GM18870 (cell line): ENCODE data around the gene NSRP1.
"Not testable (repeated sequence)": the region's sequence is repeated elsewhere in the genome, so short reads cannot be mapped to it uniquely, and the experiment has no call there.

Experiments
- ATAC-seq: cut with Tn5 transposase; IDR thresholded peaks from one replicate; pipeline ENCODE4 v1.9.1; 2021; ENCODE audit warnings: moderate library complexity; ENCODE audit not compliant: unreplicated experiment

The NSRP1 gene

DNA sequence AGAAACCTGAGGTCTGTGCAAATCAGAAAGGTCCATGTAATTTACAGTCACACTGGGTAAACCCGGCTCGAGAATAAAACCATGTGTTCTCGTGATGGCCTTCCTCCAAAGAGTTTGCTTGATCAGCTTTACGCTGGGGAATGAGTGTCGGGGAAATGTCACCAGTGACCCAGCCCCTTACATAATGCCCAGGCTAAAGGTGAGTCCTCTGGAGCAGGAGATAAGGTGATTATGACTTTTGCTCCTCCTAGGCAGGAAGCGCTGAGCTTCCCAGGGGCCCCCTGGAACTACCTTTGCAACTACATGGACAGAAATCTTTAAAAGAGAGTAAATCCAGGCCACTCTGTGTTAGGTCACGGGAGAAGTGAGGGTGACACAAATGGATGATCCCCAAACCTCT is 103.2 kb downstream of the NSRP1 start:
- ATAC-seq: no peak

DNA sequence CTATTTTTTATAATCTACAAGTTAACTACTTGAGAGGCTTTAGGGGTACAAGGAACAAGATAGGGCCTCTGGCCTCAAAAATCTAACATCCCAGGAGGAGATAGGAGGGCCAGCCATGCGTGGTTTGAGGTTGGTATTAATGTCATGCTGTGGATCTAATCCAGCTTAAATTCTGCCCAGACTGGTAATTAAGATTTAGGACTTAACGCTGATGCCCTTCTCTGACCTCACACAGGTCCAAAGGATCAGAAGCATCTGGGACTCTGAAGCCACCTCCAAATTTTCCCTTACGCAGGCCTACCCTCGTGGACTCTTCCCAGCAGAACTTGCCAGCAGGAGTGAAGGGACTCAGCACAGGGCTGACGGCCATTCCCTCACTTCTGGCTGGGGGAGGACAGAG is 103.8 kb downstream of the NSRP1 start:
- no peak for ATAC-seq

DNA sequence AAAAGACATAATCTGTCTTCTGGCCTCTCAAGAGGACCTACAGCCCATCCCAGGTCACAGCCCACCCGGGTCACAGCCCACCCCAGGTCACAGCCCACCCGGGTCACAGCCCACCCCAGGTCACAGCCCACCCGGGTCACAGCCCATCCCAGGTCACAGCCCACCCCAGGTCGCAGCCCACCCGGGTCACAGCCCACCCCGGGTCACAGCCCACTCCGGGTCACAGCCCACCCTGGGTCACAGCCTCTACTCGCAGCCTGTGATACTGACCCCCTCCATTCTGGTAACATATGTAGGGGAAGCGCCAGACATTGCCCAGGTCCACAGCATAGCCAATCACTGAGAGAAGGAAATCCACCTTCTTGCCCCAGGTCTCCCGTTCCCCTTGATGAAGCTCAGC is 104.7 kb downstream of the NSRP1 start:
- ATAC-seq: no peak

DNA sequence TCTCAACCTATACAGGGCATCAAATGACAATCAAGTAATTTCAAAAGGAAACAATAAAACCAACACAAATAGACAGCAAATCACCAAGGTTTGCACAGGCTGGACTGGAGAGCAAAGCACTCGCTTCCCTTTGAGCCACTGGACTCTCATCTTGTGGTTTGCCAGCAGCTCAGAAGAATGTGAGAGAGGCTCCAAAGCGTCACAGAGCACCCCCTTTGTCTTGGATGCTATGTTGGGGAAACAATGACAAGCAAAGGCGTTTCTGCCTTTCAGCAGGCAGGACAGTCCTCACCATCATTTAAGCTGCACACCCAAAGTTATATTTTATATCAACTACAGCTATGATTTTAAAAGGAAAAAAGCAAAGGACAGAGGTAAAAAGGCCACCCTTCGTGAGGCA is 105.6 kb downstream of the NSRP1 start:
- no peak for ATAC-seq

DNA sequence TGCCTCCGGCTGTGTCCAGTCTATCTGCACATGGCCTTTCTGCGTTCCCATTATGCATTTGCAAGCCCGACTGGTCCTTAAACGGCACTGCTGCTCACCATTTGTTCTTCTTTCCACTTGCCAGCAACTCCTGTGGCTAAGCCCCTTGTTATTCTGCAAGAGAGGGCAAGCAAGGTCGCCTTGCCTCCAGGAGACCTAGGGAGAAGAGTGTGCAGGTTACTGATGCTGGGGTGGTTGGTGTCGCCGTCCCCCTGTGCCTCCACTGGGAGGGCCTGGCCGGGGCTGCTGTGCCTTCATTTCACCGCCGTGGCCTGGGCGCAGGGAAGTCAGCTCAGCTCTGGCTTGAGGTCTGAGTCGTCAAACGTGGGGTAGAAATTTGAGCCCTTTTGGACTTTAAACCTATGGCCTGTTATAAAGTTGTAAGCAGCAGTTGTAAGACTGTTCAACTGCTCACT is 106.1 kb downstream of the NSRP1 start:
- no peak for ATAC-seq

DNA sequence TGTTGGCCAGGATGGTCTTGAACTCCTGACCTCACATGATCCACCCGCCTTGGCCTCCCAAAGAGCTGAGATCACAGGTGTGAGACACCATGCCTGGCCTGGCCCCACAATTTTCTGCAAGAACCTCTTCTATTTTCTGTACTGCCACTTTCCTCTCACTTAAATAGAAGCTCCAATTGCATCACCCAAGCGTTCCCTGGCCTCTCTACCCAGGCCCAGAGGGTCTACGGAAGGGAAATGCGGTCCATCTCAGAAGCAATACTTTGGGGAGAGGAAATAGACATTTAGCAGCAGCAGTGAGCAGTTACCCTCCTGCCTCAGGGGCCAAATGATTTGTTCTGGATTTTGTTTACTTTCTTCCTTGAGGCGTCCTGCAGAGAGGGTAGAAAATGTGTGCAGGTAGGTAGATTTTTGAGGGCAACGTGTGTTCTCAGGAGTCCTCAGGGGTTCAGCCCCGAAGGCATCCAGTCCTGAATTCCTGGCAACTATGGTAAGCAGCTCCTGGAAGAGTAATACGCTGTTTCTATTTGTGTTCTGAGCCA is 107.9 kb downstream of the NSRP1 start:
- no peak for ATAC-seq

DNA sequence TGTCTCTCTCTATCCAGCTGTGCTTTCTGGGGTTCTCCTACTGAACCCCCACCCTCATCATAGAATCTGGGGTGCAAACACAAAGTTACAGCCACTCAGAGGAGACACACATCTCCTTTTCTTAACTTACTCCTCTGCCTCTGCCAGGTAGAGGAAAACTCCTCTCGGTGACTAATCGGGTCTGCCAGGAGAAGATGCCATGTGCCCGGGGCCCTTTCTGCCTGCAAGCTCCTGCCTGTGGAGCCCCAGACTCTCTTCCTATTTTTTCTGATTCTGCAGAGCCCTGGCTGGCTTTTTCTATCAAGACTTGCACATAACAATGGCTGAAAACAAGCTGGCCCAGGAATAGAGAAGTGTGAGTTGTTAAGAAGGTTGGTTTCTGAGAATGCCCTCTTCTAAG is 108.5 kb downstream of the NSRP1 start:
- ATAC-seq: no peak

DNA sequence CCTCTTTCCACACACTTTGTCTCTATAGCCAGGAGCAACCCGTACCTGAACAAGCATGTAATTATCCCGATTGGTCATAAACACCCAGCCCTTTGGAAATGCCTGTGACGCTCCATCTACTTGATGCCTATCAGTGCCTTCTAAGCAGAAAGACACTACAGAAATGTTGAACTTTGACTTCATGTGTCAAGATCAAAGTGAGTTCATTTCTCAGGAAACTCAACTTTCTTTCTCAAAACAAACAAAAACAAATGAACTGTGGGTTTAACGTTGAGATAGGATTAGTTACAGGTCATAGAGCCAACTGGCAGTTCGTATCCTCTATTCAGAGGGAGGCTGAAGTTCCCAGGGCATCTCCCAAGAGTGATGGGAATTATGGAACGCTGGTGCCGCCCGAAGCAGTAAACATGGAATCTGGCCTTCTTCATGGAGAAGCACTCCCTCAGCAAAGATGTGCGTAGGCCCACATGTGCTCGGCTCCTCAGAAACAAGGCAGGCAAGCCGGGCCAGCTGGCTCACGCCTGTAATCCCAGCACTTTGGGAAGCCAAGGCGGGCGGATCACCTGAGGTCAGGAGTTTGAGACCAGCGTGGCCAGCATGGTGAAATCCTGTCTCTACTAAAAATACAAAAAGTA is 109.4 kb downstream of the NSRP1 start:
- ATAC-seq: no peak

DNA sequence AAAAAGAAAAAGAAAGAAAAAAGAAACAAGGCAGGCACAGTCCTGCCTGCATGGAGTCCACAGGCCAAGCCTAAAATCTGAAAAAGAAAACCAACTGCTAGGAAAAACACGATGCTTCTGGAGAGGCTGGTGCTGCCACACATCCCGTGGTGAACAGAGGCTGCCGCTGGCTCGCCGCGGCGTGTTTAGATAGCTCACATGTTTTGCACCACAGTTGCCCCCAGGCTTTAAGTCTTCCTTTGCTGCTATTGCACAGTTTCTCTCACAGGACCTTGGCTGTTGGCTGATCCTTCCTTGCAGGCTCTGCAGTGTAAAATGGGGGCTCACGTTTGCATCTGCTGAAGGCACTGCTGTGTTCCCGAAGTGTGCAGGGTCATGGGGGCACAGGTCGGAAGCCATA is 110.3 kb downstream of the NSRP1 start:
- no peak for ATAC-seq

DNA sequence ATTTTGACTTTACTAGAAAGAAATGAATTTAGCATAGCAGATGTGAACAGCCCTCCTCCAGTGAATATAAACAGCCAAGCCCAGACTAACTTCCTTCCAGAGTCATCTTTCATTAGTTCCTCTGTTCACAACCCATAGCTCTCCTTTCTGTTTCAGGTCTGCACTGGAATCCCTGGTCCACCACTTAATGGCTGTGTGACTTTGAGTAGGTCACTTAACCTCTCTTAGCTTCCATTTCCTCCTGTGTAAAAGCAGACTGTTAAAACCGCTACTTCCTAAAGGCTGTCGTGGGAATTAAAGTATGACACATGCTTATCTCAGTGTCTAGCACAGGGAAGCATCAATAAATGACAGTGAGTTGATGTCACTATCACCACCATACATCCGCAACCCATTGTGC is 111.4 kb downstream of the NSRP1 start:
- ATAC-seq: no peak

DNA sequence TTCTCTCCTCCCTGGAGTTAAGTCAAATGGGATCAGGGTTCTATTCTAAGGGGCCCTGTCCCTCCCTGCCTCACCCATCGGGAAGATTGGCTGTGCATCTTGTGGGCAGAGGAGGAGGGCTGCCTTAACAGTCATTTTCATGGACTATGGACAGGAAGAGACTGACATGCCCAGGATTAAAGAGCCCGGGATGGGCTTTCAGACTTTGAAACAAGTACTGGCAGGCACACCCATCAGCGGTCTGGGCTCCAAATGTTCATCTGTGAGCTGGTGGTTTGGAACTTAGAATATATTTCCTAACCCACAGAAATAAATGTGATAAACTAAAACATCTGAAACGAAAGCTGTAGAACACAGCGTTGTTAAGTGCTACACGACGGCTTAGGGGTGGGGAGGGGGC is 112.4 kb downstream of the NSRP1 start:
- no peak for ATAC-seq

DNA sequence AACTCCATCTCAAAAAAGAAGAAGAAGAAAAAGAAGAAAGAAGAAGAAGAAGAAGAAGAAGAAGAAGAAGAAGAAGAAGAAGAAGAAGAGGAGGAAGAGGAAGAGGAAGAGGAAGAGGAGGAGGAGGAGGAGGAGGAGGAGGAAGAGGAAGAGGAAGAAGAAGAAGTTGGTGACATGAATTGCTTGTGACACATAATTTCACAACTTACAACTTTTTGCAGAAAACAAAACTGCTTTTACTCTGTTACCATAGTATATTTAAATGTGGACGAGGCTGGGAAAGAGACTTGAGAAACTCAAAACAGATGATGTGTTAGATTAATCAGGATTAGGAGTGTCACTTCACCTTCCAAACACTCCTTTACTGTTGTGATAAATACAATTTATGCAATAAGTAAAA is 113.4 kb downstream of the NSRP1 start:
- ATAC-seq: not testable (repeated sequence)

DNA sequence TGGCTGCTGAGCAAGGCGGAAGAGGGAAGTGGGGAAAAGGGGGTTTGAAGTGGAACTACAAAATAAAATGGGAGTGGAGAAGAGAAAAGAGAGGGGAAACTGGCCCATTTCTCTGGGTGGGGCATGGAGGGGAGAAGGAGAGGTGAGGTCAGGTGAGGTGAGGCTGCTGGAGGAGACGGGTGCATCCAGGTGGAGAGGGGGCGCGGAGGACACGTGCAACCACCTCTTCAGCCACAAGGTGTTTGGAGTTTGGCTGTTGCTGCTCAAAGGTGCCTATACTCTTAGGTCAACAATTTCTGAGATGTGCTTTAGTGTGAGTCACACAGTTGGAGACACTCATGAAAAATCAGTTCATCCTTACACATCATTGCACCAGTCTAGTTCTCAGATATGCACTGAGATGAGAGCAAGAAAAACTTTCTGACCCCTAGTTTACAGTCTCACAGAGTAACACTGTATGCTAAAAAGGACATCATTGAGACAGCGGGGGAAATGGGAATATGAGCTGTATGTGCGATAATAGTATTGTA is 114.0 kb downstream of the NSRP1 start:
- no peak for ATAC-seq

DNA sequence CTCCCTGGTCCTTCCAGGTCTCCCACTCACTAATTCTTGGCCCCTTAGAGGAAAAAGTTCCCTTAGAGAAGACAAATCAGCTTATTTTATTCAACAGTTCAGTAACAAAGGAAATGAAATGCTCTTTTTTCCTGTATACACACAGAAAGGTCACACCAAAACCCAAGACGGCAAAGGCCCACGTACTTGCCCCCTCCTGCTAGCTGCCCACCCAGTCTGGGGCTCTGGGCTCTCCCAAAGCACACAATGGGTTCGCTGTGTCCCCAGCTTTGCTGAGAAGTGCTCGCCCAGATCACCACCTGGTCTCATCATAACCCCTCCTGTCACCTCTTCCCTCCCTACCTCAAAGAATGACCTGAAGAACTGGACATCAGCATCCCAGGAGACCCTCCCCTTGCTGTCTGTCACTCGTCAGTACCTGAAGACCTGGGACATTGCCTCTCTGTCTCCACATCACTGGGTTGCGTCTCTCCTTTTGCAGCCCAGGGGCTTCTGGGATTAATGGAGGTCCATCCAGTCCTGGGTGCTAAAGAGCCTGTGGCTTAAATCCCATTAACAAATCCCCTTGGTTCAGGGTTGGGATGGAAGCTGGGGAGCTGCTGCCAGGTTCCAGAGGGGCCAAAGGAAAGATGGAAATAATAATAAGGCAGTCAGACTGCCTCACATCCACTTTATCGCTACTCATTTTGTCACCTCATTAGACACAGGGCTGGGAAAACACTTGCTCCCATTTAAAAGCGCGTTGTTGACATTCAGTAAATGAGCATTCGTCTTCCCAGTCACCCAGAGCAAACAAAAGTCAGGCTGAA is 115.6 kb downstream of the NSRP1 start:
- no peak for ATAC-seq

DNA sequence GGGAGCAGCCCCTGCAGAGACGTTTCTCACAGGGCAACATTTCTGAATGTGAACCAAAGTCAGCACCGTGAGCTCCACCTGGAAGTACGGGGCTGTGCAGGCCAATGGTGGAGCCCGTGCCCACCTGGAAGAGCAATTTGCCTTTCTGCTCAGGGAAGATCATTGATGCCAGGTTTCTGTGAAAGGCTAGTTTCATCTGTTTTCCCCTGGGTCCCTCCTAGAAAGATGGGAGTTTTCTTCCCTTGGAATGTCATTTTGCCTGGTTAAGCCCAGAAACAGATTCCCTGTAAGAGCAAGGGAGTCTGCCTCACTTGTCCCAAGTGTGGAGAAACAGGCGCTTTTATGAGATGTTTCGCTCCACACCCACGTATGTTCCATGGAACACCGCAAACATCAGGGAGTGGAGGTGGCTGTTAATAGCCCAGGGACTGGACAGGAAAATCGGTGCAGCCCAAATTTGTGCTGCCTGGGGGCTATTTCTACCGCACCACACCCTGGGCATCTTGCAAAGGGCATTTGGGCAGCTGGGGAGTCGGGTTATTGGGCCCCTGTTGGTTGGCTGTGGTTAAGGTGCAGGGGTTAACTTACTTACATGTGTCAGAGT is 116.3 kb downstream of the NSRP1 start:
- ATAC-seq: no peak

DNA sequence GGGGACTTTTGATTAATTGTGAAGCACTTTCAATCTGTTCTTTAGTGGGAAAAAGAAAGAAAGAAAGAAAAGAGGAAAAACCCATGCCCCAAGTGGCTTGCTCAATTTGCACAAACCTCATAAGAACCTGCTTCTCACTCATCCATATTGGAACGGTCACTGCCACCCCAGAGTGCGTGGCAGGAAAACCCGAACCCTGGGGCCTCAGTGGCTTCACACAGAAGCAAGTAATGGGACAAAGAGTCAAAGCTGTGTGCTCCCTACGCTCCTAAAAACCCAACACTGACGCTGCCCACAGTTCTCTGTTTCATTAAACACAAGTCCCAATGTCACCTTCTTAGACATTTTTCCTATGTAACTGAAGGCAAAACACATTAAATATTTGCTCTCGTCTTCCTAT is 117.7 kb downstream of the NSRP1 start:
- no peak for ATAC-seq

DNA sequence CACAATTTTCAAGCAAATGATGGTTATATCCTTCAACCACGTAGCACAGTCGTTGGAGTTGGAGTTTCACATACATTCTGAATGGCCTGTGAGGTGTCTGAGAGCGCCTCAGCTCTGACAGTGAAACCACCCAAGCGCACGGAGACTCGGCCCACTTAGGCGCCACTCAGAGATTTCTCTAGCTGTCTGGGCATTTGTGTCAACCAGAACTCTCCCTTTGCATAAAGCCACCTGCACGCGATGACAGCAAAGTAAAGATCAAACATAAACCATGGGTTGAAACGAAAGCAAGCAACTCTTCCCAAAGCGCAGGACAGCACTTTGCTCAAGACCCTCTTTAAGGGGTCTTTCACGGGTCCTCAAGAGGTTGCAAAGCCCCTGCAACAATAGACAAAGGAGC is 118.3 kb downstream of the NSRP1 start:
- no peak for ATAC-seq

DNA sequence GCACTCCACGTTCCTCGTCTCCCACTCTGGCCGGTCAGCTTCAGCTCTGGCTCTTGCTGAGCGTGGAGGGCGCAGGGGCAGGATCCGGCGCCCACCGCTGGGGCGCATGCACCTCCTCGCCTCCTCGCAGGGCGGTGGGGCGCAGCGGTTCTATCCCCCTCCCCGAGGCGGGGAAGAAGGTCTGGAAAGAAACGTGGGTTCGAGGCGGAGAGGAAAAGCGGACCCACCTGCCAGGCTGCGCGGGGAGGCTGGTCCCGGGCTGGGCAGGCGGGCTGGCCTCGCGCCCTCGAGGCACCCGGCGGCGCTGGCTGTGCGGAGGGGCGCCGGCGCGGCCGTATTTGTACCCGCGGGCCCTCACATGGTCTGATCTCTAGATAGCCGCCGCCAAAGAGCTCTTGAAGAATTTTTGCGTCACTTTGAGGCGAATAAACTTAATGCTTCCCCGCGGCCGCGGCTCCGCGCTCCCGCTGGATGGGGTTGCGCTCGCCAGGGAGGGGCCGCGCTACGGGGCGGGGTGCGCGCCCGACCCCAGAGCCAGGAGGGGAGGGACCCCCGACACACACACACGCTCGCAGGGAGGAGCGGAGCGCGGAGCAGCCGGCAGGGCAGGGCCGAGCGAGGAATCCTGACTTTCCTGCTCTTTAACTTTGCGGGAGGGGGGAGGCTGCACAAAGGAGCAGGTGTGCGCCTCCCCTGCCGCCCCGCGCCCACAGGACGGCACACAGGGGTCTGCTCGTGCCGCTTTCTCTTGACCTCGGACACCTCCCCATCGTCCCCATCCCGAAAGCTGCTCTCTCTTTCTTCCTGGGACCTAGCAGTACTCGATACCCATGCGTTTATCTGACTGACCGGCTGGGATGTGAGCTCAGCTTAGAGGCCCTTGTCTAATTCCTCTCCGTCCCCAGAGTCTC is 119.0 kb downstream of the NSRP1 start, which contains the start of gene SLC6A4:
SLC6A4 (minus strand) TSS at position 312 of the 911 bp plus-strand sequence. CDS start 13,739 bp downstream, outside the sequence.
- no peak for ATAC-seq
